Nephron progenitor cell (in vitro differentiated cells): ENCODE results near the gene CCDC34.

Source experiments
- DNase-seq: peaks from one replicate; pipeline ENCODE4 v3.0.0; 2021
- H3K27ac Mint-ChIP-seq: 2 replicates; pipeline ENCODE4 v1.8.0; 2021; ENCODE audit warnings: mild to moderate bottlenecking, moderate library complexity, mixed read lengths
- H3K27me3 Mint-ChIP-seq: 2 replicates; pipeline ENCODE4 v1.8.0; 2021; ENCODE audit warnings: mild to moderate bottlenecking, low read depth, mixed read lengths; ENCODE audit not compliant: poor library complexity
- H3K36me3 Mint-ChIP-seq: 2 replicates; pipeline ENCODE4 v1.8.0; 2021; ENCODE audit warnings: low read depth, mixed read lengths
- H3K4me1 Mint-ChIP-seq: 2 replicates; pipeline ENCODE4 v1.8.0; 2021; ENCODE audit warnings: mixed read lengths
- H3K4me3 Mint-ChIP-seq: 2 replicates; pipeline ENCODE4 v1.8.0; 2021; ENCODE audit warnings: mild to moderate bottlenecking, moderate library complexity, mixed read lengths
- H3K9me3 Mint-ChIP-seq: 2 replicates; pipeline ENCODE4 v1.8.0; 2021; ENCODE audit warnings: mild to moderate bottlenecking, moderate library complexity, mixed read lengths
- CTCF ChIP-seq: fragments of 200-600 bp; sonication (generic); IDR thresholded peaks from 2 replicates; pipeline ENCODE4 v1.5.0; 2021; ENCODE audit warnings: antibody characterized with exemption

Gene CCDC34

GRCh38 chr11:27409049-27409448, 46.0 kb upstream of the CCDC34 start:
- Mint-ChIP-seq H3K4me3 (no peak overlapping the region), H3K4me1 (peaks cover 17% of the 10 kb centered on the region), H3K36me3 (peaks cover 32% of the 10 kb centered on the region), H3K9me3 (no peaks in the 10 kb centered on the region), H3K27me3 (no peaks in the 10 kb centered on the region), H3K27ac (no peak overlapping the region)
- no peak for DNase-seq
- TF ChIP-seq CTCF, result no peak

DNA sequence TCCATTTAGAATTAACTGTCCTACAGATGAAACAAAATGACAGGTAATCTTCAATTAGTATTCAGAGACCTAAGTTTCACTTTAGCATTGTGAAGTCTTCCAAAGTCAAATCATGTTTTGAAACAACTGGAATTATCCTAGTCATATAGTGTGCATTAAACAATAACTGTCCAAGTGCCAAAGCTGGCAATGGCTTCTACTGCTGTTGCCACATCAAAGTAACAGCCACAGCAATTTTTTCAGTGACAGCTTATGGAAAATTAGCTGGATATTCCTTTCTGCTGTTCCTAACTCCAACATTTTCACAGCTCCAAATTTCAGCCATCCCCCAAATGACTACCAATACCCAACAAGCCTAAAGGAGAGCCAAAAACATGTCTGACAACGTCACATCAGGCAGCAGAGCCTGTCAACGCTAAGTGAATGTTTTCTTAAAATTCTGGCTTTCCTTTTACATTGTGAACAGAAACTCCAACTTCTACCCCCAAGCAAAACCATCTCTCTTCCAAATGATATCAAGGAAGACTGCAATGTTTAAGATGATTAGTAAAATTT, 45.3 kb upstream of the CCDC34 start:
- Mint-ChIP-seq H3K4me1 (peaks cover 10% of the 10 kb centered on the region), H3K36me3 (peaks cover 33% of the 10 kb centered on the region), H3K27me3 (no peaks in the 10 kb centered on the region), H3K4me3 (no peak overlapping the region), H3K27ac (no peak overlapping the region), H3K9me3 (no peaks in the 10 kb centered on the region)
- TF ChIP-seq CTCF, result no peak
- DNase-seq, result no peak

GRCh38 chr11:27406498-27407354, 43.7 kb upstream of the CCDC34 start:
- DNase-seq, result no peak
- Mint-ChIP-seq H3K4me3 (no peak overlapping the region), H3K4me1 (peaks cover 5% of the 10 kb centered on the region), H3K27me3 (no peaks in the 10 kb centered on the region), H3K9me3 (no peaks in the 10 kb centered on the region), H3K36me3 (peaks cover 43% of the 10 kb centered on the region), H3K27ac (no peak overlapping the region)
- TF ChIP-seq CTCF, result no peak

GRCh38 chr11:27405134-27405533, 42.1 kb upstream of the CCDC34 start:
- Mint-ChIP-seq H3K27ac (no peak overlapping the region), H3K4me1 (peaks cover 8% of the 10 kb centered on the region), H3K27me3 (no peaks in the 10 kb centered on the region), H3K36me3 (peaks cover 46% of the 10 kb centered on the region), H3K9me3 (no peaks in the 10 kb centered on the region), H3K4me3 (no peak overlapping the region)
- DNase-seq, result no peak
- no peak for TF ChIP-seq CTCF

GRCh38 chr11:27404427-27404826, 41.4 kb upstream of the CCDC34 start:
- H3K4me3 Mint-ChIP-seq, result no peak overlapping the region
- peaks cover 8% of the 10 kb centered on the region for H3K4me1 Mint-ChIP-seq
- no peak overlapping the region for H3K27ac Mint-ChIP-seq
- H3K27me3 Mint-ChIP-seq, result no peaks in the 10 kb centered on the region
- DNase-seq, result no peak
- no peak for TF ChIP-seq CTCF
- H3K9me3 Mint-ChIP-seq, result no peaks in the 10 kb centered on the region
- peaks cover 41% of the 10 kb centered on the region for H3K36me3 Mint-ChIP-seq

DNA sequence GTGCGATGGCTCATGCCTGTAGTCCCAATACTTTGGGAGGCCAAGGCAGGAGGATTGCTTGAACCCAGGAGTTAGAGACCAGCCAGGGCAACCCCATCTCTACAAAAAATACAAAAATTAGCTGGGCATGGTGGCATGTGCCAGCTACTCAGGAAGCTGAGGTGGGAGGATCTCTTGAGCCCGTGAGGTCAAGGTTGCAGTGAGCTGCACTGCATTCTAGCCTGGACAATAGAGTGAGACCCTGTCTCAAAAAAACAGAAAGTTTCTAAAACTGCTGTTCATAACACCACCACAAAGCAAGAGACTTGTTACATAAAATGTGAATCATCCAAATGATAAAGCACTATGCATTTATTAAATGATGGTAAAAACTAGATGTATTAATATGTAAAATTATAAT, 40.2 kb upstream of the CCDC34 start:
- Mint-ChIP-seq H3K4me3 (no peak overlapping the region), H3K27me3 (no peaks in the 10 kb centered on the region), H3K36me3 (peaks cover 34% of the 10 kb centered on the region), H3K9me3 (no peaks in the 10 kb centered on the region), H3K4me1 (peaks cover 17% of the 10 kb centered on the region), H3K27ac (no peak overlapping the region)
- no peak for DNase-seq
- TF ChIP-seq CTCF, result no peak
